RWPE2 (cell line): ENCODE data around the gene CDH4.

Experiments used
- ATAC-seq: fragments of 200-7000 bp; cut with Tn5 transposase; 3 replicates; pipeline ENCODE4 v1.9.1; 2021; ENCODE audit warnings: low read depth
- DNase-seq: peaks from one replicate; pipeline ENCODE4 v3.0.0-alpha.2; 2020; ENCODE audit warnings: low spot score
- H3K27ac ChIP-seq: fragments of 450-650 bp; 2 replicates; pipeline ENCODE4 v1.5.1; 2017; ENCODE audit warnings: mild to moderate bottlenecking; ENCODE audit not compliant: poor library complexity, severe bottlenecking
- H3K27me3 ChIP-seq: fragments of 250-450 bp; sonication (Bioruptor Pico); 2 replicates; pipeline ENCODE4 v1.5.1; 2021; ENCODE audit warnings: mild to moderate bottlenecking, moderate library complexity; ENCODE audit not compliant: insufficient read depth, poor library complexity, severe bottlenecking
- H3K36me3 ChIP-seq: fragments of 250-450 bp; sonication (Bioruptor Pico); 2 replicates; pipeline ENCODE4 v1.5.1; 2020; ENCODE audit warnings: low read depth, mild to moderate bottlenecking, moderate library complexity
- H3K4me1 ChIP-seq: fragments of 250-450 bp; sonication (Bioruptor Pico); 2 replicates; pipeline ENCODE4 v1.5.1; 2021; ENCODE audit warnings: mild to moderate bottlenecking, moderate library complexity; ENCODE audit not compliant: insufficient read depth, poor library complexity, severe bottlenecking
- H3K4me3 ChIP-seq: fragments of 250-450 bp; sonication (Bioruptor Pico); 2 replicates; pipeline ENCODE4 v1.5.1; 2021; ENCODE audit warnings: mild to moderate bottlenecking, moderate library complexity; ENCODE audit not compliant: severe bottlenecking
- H3K9me3 ChIP-seq: fragments of 250-450 bp; sonication (Bioruptor Pico); 2 replicates; pipeline ENCODE4 v1.5.1; 2021; ENCODE audit warnings: mild to moderate bottlenecking, moderate library complexity; ENCODE audit not compliant: severe bottlenecking
- CTCF ChIP-seq: fragments of 450-650 bp; IDR thresholded peaks from one replicate; pipeline ENCODE4 v1.5.1; 2017; ENCODE audit warnings: mild to moderate bottlenecking, moderate library complexity; ENCODE audit not compliant: poor library complexity, severe bottlenecking

The CDH4 gene

GRCh38 chr20:61621852-61622251 lies 369.8 kb downstream of the CDH4 start:
- no peaks in the 10 kb centered on the region for H3K27me3 ChIP-seq

GRCh38 chr20:61623451-61623850 lies 371.4 kb downstream of the CDH4 start:
- no peak overlapping the region for H3K4me3 ChIP-seq
- no peaks in the 10 kb centered on the region for H3K27me3 ChIP-seq
- TF ChIP-seq CTCF: no peak
- no peak for ATAC-seq
- no peaks in the 10 kb centered on the region for H3K36me3 ChIP-seq
- no peak overlapping the region for H3K27ac ChIP-seq
- H3K4me1 ChIP-seq: no peaks in the 10 kb centered on the region
- no peaks in the 10 kb centered on the region for H3K9me3 ChIP-seq
- DNase-seq: no peak

More at GRCh38 chr20:61621852-61622251, 369.8 kb downstream of the CDH4 start:
- TF ChIP-seq CTCF: no peak
- H3K4me1 ChIP-seq: no peaks in the 10 kb centered on the region
- no peak for DNase-seq
- no peak for ATAC-seq
- no peak overlapping the region for H3K27ac ChIP-seq
- no peaks in the 10 kb centered on the region for H3K36me3 ChIP-seq
- H3K4me3 ChIP-seq: no peak overlapping the region
- no peaks in the 10 kb centered on the region for H3K9me3 ChIP-seq

GRCh38 chr20:61625246-61625645 lies 373.2 kb downstream of the CDH4 start:
- Histone ChIP-seq H3K27ac (no peak overlapping the region), H3K9me3 (no peaks in the 10 kb centered on the region), H3K27me3 (no peaks in the 10 kb centered on the region), H3K36me3 (no peaks in the 10 kb centered on the region), H3K4me1 (no peaks in the 10 kb centered on the region), H3K4me3 (no peak overlapping the region)
- DNase-seq: no peak
- ATAC-seq: no peak
- TF ChIP-seq CTCF: no peak

- Histone ChIP-seq H3K4me3 (no peak overlapping the region), H3K27me3 (no peaks in the 10 kb centered on the region), H3K27ac (no peak overlapping the region), H3K36me3 (no peaks in the 10 kb centered on the region), H3K9me3 (no peaks in the 10 kb centered on the region), H3K4me1 (no peaks in the 10 kb centered on the region)
- no peak for TF ChIP-seq CTCF
- DNase-seq: no peak
- ATAC-seq: no peak
These were observed 374.4 kb downstream of the CDH4 start for GRCh38 chr20:61626412-61626811.

- ATAC-seq (no peak), DNase-seq (no peak)
- H3K27me3 ChIP-seq: no peaks in the 10 kb centered on the region
- no peaks in the 10 kb centered on the region for H3K4me1 ChIP-seq
- H3K9me3 ChIP-seq: no peaks in the 10 kb centered on the region
- TF ChIP-seq CTCF: no peak
- no peak overlapping the region for H3K4me3 ChIP-seq
- H3K36me3 ChIP-seq: no peaks in the 10 kb centered on the region
- H3K27ac ChIP-seq: no peak overlapping the region
These were observed 375.8 kb downstream of the CDH4 start for GRCh38 chr20:61627791-61628415.
